Thymus (tissue), 11 donors: Measurements from ENCODE around the gene MRRF. TPM values are rescaled to one million over a fixed set of nuclear protein-coding genes. Genes with fewer than 3 reads are reported as not detected.

Experiments used
- DNase-seq, 9 donors: peaks; one replicate each; pipeline ENCODE4 v3.0.0-alpha.2; 2013; ENCODE audit warnings: low spot score in 9 of 9, low read depth in 6 of 9, missing footprints in 1 of 9
- H3K27ac ChIP-seq, 2 donors: one replicate each; pipeline ENCODE4 v1.5.1; 2013; ENCODE audit warnings: control low read depth in 1 of 2, low read depth in 1 of 2, low read length in 1 of 2, mild to moderate bottlenecking in 1 of 2, moderate library complexity in 1 of 2
- H3K27me3 ChIP-seq, 2 donors: one replicate each; pipeline ENCODE4 v1.5.1; 2013; ENCODE audit warnings: low read length in 1 of 2; ENCODE audit not compliant: control insufficient read depth in 2 of 2, insufficient read depth in 1 of 2
- H3K36me3 ChIP-seq, 2 donors: one replicate each; pipeline ENCODE4 v1.5.1; 2013; ENCODE audit warnings: low read length in 1 of 2, mild to moderate bottlenecking in 1 of 2, moderate library complexity in 1 of 2; ENCODE audit not compliant: control insufficient read depth in 2 of 2, insufficient read depth in 2 of 2
- H3K4me1 ChIP-seq, 2 donors: one replicate each; pipeline ENCODE4 v1.5.1; 2013; ENCODE audit warnings: low read length in 2 of 2; ENCODE audit not compliant: control insufficient read depth in 2 of 2, insufficient read depth in 2 of 2
- H3K4me3 ChIP-seq, 2 donors: one replicate each; pipeline ENCODE4 v1.5.1; 2013; ENCODE audit warnings: low read length in 2 of 2, control low read depth in 1 of 2, mild to moderate bottlenecking in 1 of 2
- H3K9me3 ChIP-seq, 2 donors: one replicate each; pipeline ENCODE4 v1.5.1; 2013; ENCODE audit warnings: low read length in 1 of 2, mild to moderate bottlenecking in 1 of 2; ENCODE audit not compliant: control insufficient read depth in 2 of 2, insufficient read depth in 1 of 2
- WGBS: extraction: QIAGEN DNeasy Blood & Tissue Kit; methylation state at CpG from one replicate; pipeline ENCODE4 v1.1.7; 2013; 5-methylcytosine and 5-hydroxymethylcytosine counted together
- polyA plus RNA-seq: library from polyadenylated mRNA; stranded (reverse); fragments of 200-250 nt; gene quantifications from one replicate; pipeline ENCODE4 v1.2.3, GENCODE V29; 2013
- total RNA-seq: library from RNA; stranded (reverse); fragments of 120-200 nt; gene quantifications from one replicate; pipeline ENCODE4 v1.2.4, GENCODE V29; 2013
- donor health status: healthy.

Gene MRRF
- total and polyA plus RNA-seq, 2 donors = 27.0 to 34.7 TPM

DNA sequence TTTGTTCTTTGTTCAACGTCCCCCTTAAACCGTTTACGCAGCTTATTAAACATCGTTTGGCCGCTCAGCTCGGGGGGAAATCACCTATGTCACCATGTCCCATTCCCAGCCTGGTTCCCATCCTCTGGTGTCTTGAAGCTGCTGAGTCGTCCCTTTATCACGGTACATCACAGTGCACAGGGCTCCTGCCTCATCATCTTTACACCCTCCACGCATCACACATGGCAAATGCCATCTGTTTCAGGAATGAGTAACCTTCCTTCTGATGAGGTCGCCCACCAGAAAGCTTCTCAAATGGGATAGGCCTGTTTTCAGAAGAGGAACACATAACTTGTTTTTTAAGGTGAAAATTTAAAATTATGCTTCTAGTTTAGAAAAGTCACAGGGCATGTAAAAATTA lies 28.0 kb upstream of the MRRF start:
- Histone ChIP-seq H3K4me3 (no peak overlapping the region), H3K27me3 (peaks cover 4 to 19% of the 10 kb centered on the region in 2 donors), H3K4me1 (no peaks in the 10 kb centered on the region), H3K27ac (no peak overlapping the region), H3K36me3 (peaks cover 5 to 20% of the 10 kb centered on the region in 2 donors), H3K9me3 (no peaks in the 10 kb centered on the region)
- no peak for DNase-seq
- WGBS = 95% methylated on average over 10 of the region's 10 CpGs

GRCh38 chr9:122239722-122240121 lies 25.0 kb upstream of the MRRF start:
- Histone ChIP-seq H3K36me3 (peaks cover 20 to 46% of the 10 kb centered on the region in 2 donors), H3K4me1 (no peaks in the 10 kb centered on the region), H3K27me3 (no peaks in the 10 kb centered on the region), H3K4me3 (no peak overlapping the region), H3K27ac (no peak overlapping the region), H3K9me3 (no peaks in the 10 kb centered on the region)
- WGBS = 96% methylated on average over 5 of the region's 5 CpGs
- no peak for DNase-seq

DNA sequence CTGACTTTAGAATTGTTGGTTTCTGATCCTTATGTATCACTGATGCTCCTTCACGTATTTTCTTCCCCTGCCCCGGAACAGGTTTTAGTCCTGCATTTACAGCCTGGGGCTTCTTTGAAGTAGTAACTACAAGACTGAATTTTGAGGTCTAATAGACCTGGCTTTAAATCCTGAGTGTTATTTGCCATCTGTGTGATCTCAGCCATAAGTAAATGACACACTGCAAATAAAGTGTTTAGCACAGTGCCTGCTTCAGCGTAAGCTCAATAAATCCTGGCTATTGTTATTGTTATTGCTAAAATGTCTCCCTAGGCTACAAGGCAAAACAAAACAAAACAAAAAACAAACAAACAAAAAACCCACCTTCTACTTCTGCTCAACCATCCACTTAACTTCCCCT lies 20.3 kb upstream of the MRRF start:
- Histone ChIP-seq H3K36me3 (peaks cover 39 to 79% of the 10 kb centered on the region in 2 donors), H3K4me3 (no peak overlapping the region), H3K27me3 (no peaks in the 10 kb centered on the region), H3K4me1 (no peaks in the 10 kb centered on the region), H3K9me3 (no peaks in the 10 kb centered on the region), H3K27ac (no peak overlapping the region)
- WGBS = 98% methylated on average over 3 of the region's 3 CpGs
- no peak for DNase-seq

DNA sequence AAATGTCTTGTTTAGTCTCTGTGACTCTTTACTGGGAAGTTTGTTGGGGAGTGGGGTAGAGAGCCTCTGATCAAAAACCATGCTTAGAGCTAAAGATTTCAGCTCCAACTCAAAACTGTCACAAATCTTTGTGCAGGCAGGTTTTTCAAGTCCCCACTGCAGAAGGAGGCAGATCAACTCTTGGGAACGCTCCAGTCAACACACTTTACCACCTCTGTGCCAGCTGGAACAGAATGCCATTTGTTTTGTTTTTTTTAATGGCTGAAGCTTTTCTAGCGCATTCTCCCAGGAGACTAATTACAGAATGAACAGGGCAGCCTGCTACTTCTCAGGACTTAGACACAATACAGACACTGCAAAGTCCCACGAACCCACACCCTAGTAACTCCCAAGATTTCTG lies 18.0 kb upstream of the MRRF start:
- Histone ChIP-seq H3K27ac (no peak overlapping the region), H3K4me3 (no peak overlapping the region), H3K27me3 (no peaks in the 10 kb centered on the region), H3K9me3 (no peaks in the 10 kb centered on the region), H3K4me1 (no peaks in the 10 kb centered on the region), H3K36me3 (peaks cover 44 to 73% of the 10 kb centered on the region in 2 donors)
- no peak for DNase-seq
- WGBS = 97% methylated on average over 3 of the region's 3 CpGs

DNA sequence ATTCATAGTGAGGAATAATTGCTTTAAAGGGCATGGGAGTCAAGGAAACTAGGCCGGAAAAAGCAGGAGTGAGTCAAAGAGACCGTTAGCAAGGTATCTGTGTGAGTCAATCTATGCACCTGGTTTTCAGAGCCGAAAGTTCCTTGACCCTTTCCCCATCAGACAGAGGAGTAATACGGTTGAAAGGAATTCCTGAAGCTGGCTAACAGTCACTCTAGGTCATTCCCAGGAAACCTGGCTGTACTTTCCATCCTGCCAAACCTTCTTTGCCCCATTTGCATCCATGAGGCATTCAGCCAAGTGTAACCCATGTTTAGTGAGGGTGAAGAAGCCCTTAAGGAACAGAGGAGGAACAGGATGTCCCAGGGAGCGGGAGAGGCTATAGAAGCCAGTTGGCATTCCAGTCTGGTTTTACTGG lies 16.2 kb upstream of the MRRF start:
- H3K27ac ChIP-seq = no peak overlapping the region
- 99% methylated on average over 5 of the region's 5 CpGs for WGBS
- no peaks in the 10 kb centered on the region for H3K4me1 ChIP-seq
- H3K27me3 ChIP-seq = no peaks in the 10 kb centered on the region
- no peaks in the 10 kb centered on the region for H3K9me3 ChIP-seq
- no peak for DNase-seq
- H3K4me3 ChIP-seq = no peak overlapping the region
- H3K36me3 ChIP-seq = peaks cover 39 to 71% of the 10 kb centered on the region in 2 donors

DNA sequence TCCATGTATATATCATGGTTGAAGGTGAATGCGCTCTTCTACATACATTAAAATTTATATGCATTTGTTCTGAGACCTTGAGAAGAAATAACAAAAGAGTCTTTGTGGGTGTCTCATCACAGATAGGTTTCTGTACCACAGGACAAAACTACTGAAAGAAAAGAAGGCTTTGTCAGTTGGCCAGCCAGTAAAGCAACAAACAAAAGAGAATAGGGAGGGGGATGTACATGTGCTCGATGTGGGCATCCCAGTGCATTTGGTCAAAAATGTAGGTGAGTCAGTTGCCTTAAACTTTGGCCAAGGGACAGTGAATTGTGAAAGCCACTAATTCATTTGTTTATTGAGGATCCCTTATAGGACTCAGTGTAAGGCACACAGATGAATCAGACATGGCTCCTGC lies 13.3 kb upstream of the MRRF start:
- Histone ChIP-seq H3K27me3 (no peaks in the 10 kb centered on the region), H3K4me1 (no peaks in the 10 kb centered on the region), H3K9me3 (no peaks in the 10 kb centered on the region), H3K27ac (no peak overlapping the region), H3K36me3 (peaks cover 29 to 57% of the 10 kb centered on the region in 2 donors), H3K4me3 (no peak overlapping the region)
- no peak for DNase-seq
- WGBS = 98% methylated on average over 2 of the region's 2 CpGs

DNA sequence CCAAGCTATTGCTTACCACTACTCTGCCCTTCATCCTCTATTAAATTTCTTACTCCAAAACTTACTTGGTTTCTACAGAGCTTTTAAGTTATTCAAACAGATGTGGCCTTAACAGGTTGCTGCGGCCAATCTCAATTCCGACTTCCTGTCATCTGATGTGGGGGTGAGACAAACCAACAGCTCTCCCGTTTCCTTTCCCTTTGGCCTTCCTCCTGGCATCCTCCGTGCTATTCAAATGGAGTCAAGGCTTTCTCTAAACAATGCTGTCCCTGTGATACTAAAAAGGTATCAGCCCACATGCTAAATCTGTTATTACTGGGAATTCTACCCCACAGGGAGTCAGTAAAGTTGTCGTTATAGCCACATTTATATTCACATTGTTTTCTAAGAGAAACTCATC lies 11.9 kb upstream of the MRRF start:
- no peaks in the 10 kb centered on the region for H3K27me3 ChIP-seq
- no peak overlapping the region for H3K27ac ChIP-seq
- no peaks in the 10 kb centered on the region for H3K9me3 ChIP-seq
- peaks cover 15 to 46% of the 10 kb centered on the region in 2 donors for H3K36me3 ChIP-seq
- no peak overlapping the region for H3K4me3 ChIP-seq
- no peak for DNase-seq
- WGBS = 96% methylated on average over 5 of the region's 5 CpGs
- H3K4me1 ChIP-seq = no peaks in the 10 kb centered on the region

GRCh38 chr9:122254761-122255160 lies 9.9 kb upstream of the MRRF start:
- Histone ChIP-seq H3K27ac (no peak overlapping the region), H3K27me3 (no peaks in the 10 kb centered on the region), H3K9me3 (no peaks in the 10 kb centered on the region), H3K4me3 (no peak overlapping the region), H3K4me1 (no peaks in the 10 kb centered on the region), H3K36me3 (peaks cover 19 to 50% of the 10 kb centered on the region in 2 donors)
- over 99% methylated on average over 3 of the region's 3 CpGs for WGBS
- no peak for DNase-seq

GRCh38 chr9:122256206-122256605 lies 8.5 kb upstream of the MRRF start:
- peaks cover 30 to 59% of the 10 kb centered on the region in 2 donors for H3K36me3 ChIP-seq
- H3K9me3 ChIP-seq = no peaks in the 10 kb centered on the region
- WGBS = 96% methylated on average over 5 of the region's 5 CpGs
- H3K4me1 ChIP-seq = no peaks in the 10 kb centered on the region
- no peak overlapping the region for H3K4me3 ChIP-seq
- H3K27me3 ChIP-seq = no peaks in the 10 kb centered on the region
- H3K27ac ChIP-seq = no peak overlapping the region
- no peak for DNase-seq
